ENCODE measurements around the gene TMEM82.
A peak's percentile ranks its signal among the peaks of the same experiment; 100 is the strongest.
"Not testable (repeated sequence)": the region's sequence is repeated elsewhere in the genome, so short reads cannot be mapped to it uniquely, and the experiment has no call there.

Gene TMEM82

GRCh38 chr1:15742339-15742801 lies at the start of gene TMEM82:
TSS of gene TMEM82 (plus strand) at chr1:15742499. CDS start at chr1:15742560, 61 bp downstream.
- DNase-seq, result no peak
- in situ Hi-C loops (cut with HindIII; ENCODE audit: low pct_ligation_motif_present, low pct_unique_long_range_greater_than_20kb, low sequenced_read_pairs), result no loop called here

- DNase-seq, result no peak
- in situ Hi-C loops (cut with HindIII; ENCODE audit: low pct_ligation_motif_present, low pct_unique_long_range_greater_than_20kb, low sequenced_read_pairs), result no loop called here
These were observed 48.9 kb upstream of the TMEM82 start for GRCh38 chr1:15693371-15693770.

- in situ Hi-C loops (cut with HindIII; ENCODE audit: low pct_ligation_motif_present, low pct_unique_long_range_greater_than_20kb, low sequenced_read_pairs), result no loop called here
- no peak for DNase-seq
These were observed 45.3 kb upstream of the TMEM82 start for GRCh38 chr1:15696956-15697521.

GRCh38 chr1:15698201-15698600 lies 44.1 kb upstream of the TMEM82 start:
- DNase-seq, result no peak
- in situ Hi-C loops (cut with HindIII; ENCODE audit: low pct_ligation_motif_present, low pct_unique_long_range_greater_than_20kb, low sequenced_read_pairs), result no loop called here

GRCh38 chr1:15699321-15699720 lies 43.0 kb upstream of the TMEM82 start:
- in situ Hi-C loops (cut with HindIII; ENCODE audit: low pct_ligation_motif_present, low pct_unique_long_range_greater_than_20kb, low sequenced_read_pairs); DNase-seq: not testable (repeated sequence)

- in situ Hi-C loops (cut with HindIII; ENCODE audit: low pct_ligation_motif_present, low pct_unique_long_range_greater_than_20kb, low sequenced_read_pairs), result no loop called here
- DNase-seq, result no peak
These were observed 41.8 kb upstream of the TMEM82 start for GRCh38 chr1:15700508-15700907.

- in situ Hi-C loops (cut with HindIII; ENCODE audit: low pct_ligation_motif_present, low pct_unique_long_range_greater_than_20kb, low sequenced_read_pairs), result no loop called here
- DNase-seq, result no peak
These were observed 40.5 kb upstream of the TMEM82 start for GRCh38 chr1:15701784-15702183.

- in situ Hi-C loops (cut with HindIII; ENCODE audit: low pct_ligation_motif_present, low pct_unique_long_range_greater_than_20kb, low sequenced_read_pairs), result no loop called here
- DNase-seq, result peak; percentile 51
These were observed 39.4 kb upstream of the TMEM82 start for GRCh38 chr1:15702722-15703550.

GRCh38 chr1:15703562-15703961 lies 38.7 kb upstream of the TMEM82 start:
- in situ Hi-C loops (cut with HindIII; ENCODE audit: low pct_ligation_motif_present, low pct_unique_long_range_greater_than_20kb, low sequenced_read_pairs), result no loop called here
- peak; percentile 79 for DNase-seq

- in situ Hi-C loops (cut with HindIII; ENCODE audit: low pct_ligation_motif_present, low pct_unique_long_range_greater_than_20kb, low sequenced_read_pairs), result no loop called here
These were observed 37.6 kb upstream of the TMEM82 start for GRCh38 chr1:15704526-15705183.

GRCh38 chr1:15705184-15705566 lies 37.1 kb upstream of the TMEM82 start:
- in situ Hi-C loops (cut with HindIII; ENCODE audit: low pct_ligation_motif_present, low pct_unique_long_range_greater_than_20kb, low sequenced_read_pairs), result no loop called here
- DNase-seq, result no peak

More at GRCh38 chr1:15704526-15705183, 37.6 kb upstream of the TMEM82 start:
- no peak for DNase-seq

- no peak for DNase-seq
These were observed 35.5 kb upstream of the TMEM82 start for GRCh38 chr1:15706751-15707150.

GRCh38 chr1:15707239-15707925 lies 34.9 kb upstream of the TMEM82 start:
- no peak for DNase-seq
- in situ Hi-C loops (cut with HindIII; ENCODE audit: low pct_ligation_motif_present, low pct_unique_long_range_greater_than_20kb, low sequenced_read_pairs), result no loop called here

More at GRCh38 chr1:15706751-15707150, 35.5 kb upstream of the TMEM82 start:
- in situ Hi-C loops (cut with HindIII; ENCODE audit: low pct_ligation_motif_present, low pct_unique_long_range_greater_than_20kb, low sequenced_read_pairs), result no loop called here

- no peak for DNase-seq
- in situ Hi-C loops (cut with HindIII; ENCODE audit: low pct_ligation_motif_present, low pct_unique_long_range_greater_than_20kb, low sequenced_read_pairs), result no loop called here
These were observed 33.7 kb upstream of the TMEM82 start for GRCh38 chr1:15708486-15709137.

GRCh38 chr1:15709226-15709625 lies 33.1 kb upstream of the TMEM82 start:
- no peak for DNase-seq
- in situ Hi-C loops (cut with HindIII; ENCODE audit: low pct_ligation_motif_present, low pct_unique_long_range_greater_than_20kb, low sequenced_read_pairs), result no loop called here

- no peak for DNase-seq
- in situ Hi-C loops (cut with HindIII; ENCODE audit: low pct_ligation_motif_present, low pct_unique_long_range_greater_than_20kb, low sequenced_read_pairs), result no loop called here
These were observed 30.1 kb upstream of the TMEM82 start for GRCh38 chr1:15712168-15712567.

GRCh38 chr1:15714406-15715136 lies 27.7 kb upstream of the TMEM82 start:
- DNase-seq, result no peak
- in situ Hi-C loops (cut with HindIII; ENCODE audit: low pct_ligation_motif_present, low pct_unique_long_range_greater_than_20kb, low sequenced_read_pairs), result no loop called here
